ENCODE results near the gene OR13D1. TPM values are rescaled to one million over a fixed set of nuclear protein-coding genes. Genes with fewer than 3 reads are reported as not detected.

The OR13D1 gene
- total RNA-seq = not detected in 2 replicates
- long read RNA-seq = 0 reads

GRCh38 chr9:104694218-104694617, at the start of gene OR13D1:
Gene OR13D1, plus strand, starts transcription at chr9:104694518. Its CDS starts 0 bp downstream, at chr9:104694518.
- no peak for DNase-seq (ENCODE audit: low spot score, unreplicated experiment)
- Mint-ChIP-seq H3K4me3 (ENCODE audit: low read depth) (no peak within 1 kb of the TSS), H3K27me3 (peaks cover 2% of the 10 kb centered on the region), H3K4me1 (ENCODE audit: low read depth) (peaks cover 7% of the 10 kb centered on the region), H3K9me3 (ENCODE audit: low read depth) (no peaks in the 10 kb centered on the region), H3K27ac (no peak within 1 kb of the TSS), H3K36me3 (ENCODE audit: insufficient read depth) (no peaks in the 10 kb centered on the region)
- TF ChIP-seq CTCF (IDR thresholded peaks at IDR 0.05; ENCODE audit: unreplicated experiment) = no peak

GRCh38 chr9:104658496-104659195, 35.7 kb upstream of the OR13D1 start:
- Mint-ChIP-seq H3K36me3 (ENCODE audit: insufficient read depth) (no peaks in the 10 kb centered on the region), H3K9me3 (ENCODE audit: low read depth) (peaks cover 7% of the 10 kb centered on the region), H3K4me3 (ENCODE audit: low read depth) (no peak overlapping the region), H3K27me3 (no peaks in the 10 kb centered on the region), H3K4me1 (ENCODE audit: low read depth) (no peaks in the 10 kb centered on the region), H3K27ac (no peak overlapping the region)
- DNase-seq (ENCODE audit: low spot score, unreplicated experiment) = no peak
- no peak for TF ChIP-seq CTCF (IDR thresholded peaks at IDR 0.05; ENCODE audit: unreplicated experiment)

GRCh38 chr9:104675611-104676010, 18.7 kb upstream of the OR13D1 start:
- H3K4me1 Mint-ChIP-seq (ENCODE audit: low read depth) = no peaks in the 10 kb centered on the region
- no peak for TF ChIP-seq CTCF (IDR thresholded peaks at IDR 0.05; ENCODE audit: unreplicated experiment)
- no peak for DNase-seq (ENCODE audit: low spot score, unreplicated experiment)
- H3K4me3 Mint-ChIP-seq (ENCODE audit: low read depth) = no peak overlapping the region
- H3K27ac Mint-ChIP-seq = no peak overlapping the region
- no peaks in the 10 kb centered on the region for H3K36me3 Mint-ChIP-seq (ENCODE audit: insufficient read depth)
- H3K9me3 Mint-ChIP-seq (ENCODE audit: low read depth) = peaks cover 9% of the 10 kb centered on the region
- no peaks in the 10 kb centered on the region for H3K27me3 Mint-ChIP-seq

- peak; percentile 68 for TF ChIP-seq CTCF (IDR thresholded peaks at IDR 0.05; ENCODE audit: unreplicated experiment)
- Mint-ChIP-seq H3K4me1 (ENCODE audit: low read depth) (no peaks in the 10 kb centered on the region), H3K27me3 (no peaks in the 10 kb centered on the region), H3K4me3 (ENCODE audit: low read depth) (no peak overlapping the region), H3K36me3 (ENCODE audit: insufficient read depth) (no peaks in the 10 kb centered on the region), H3K27ac (no peak overlapping the region), H3K9me3 (ENCODE audit: low read depth) (peaks cover 9% of the 10 kb centered on the region)
- DNase-seq (ENCODE audit: low spot score, unreplicated experiment) = no peak
Measured at GRCh38 chr9:104682642-104683041, 11.7 kb upstream of the OR13D1 start.

- no peak overlapping the region for H3K27ac Mint-ChIP-seq
- H3K4me1 Mint-ChIP-seq (ENCODE audit: low read depth) = no peaks in the 10 kb centered on the region
- no peak for DNase-seq (ENCODE audit: low spot score, unreplicated experiment)
- no peak for TF ChIP-seq CTCF (IDR thresholded peaks at IDR 0.05; ENCODE audit: unreplicated experiment)
- H3K9me3 Mint-ChIP-seq (ENCODE audit: low read depth) = no peaks in the 10 kb centered on the region
- no peaks in the 10 kb centered on the region for H3K27me3 Mint-ChIP-seq
- no peak overlapping the region for H3K4me3 Mint-ChIP-seq (ENCODE audit: low read depth)
- H3K36me3 Mint-ChIP-seq (ENCODE audit: insufficient read depth) = no peaks in the 10 kb centered on the region
Measured at GRCh38 chr9:104686081-104686480, 8.2 kb upstream of the OR13D1 start.
